Thyroid gland (tissue), 4 donors: ENCODE results near the gene KRT12. TPM values are rescaled to one million over a fixed set of nuclear protein-coding genes. Genes with fewer than 3 reads are reported as not detected.

Source experiments
- DNase-seq, 2 donors: peaks; one replicate each; pipeline ENCODE4 v3.0.0-alpha.2; 2019
- H3K27ac ChIP-seq, 3 donors: fragments of 200-600 bp; sonication (generic); 1 replicate in 2 of 3; 2 replicates in 1 of 3; pipeline ENCODE4 v1.5.1; 2016 to 2019; ENCODE audit warnings: mild to moderate bottlenecking in 1 of 3, moderate library complexity in 1 of 3
- H3K27me3 ChIP-seq: fragments of 200-600 bp; sonication (generic); one replicate; pipeline ENCODE4 v1.5.1; 2019
- H3K36me3 ChIP-seq, 2 donors: fragments of 200-600 bp; sonication (generic); one replicate each; pipeline ENCODE4 v1.5.1; 2016 to 2019
- H3K4me1 ChIP-seq, 2 donors: fragments of 200-600 bp; sonication (generic); one replicate each; pipeline ENCODE4 v1.5.1; 2017 to 2019
- H3K4me3 ChIP-seq, 3 donors: fragments of 200-600 bp; sonication (generic); replicated peaks in 1 of 3; 1 replicate in 2 of 3; 2 replicates in 1 of 3; pipeline ENCODE4 v1.5.1; 2016; ENCODE audit warnings: mild to moderate bottlenecking in 1 of 3
- H3K9me3 ChIP-seq: fragments of 200-600 bp; sonication (generic); one replicate; pipeline ENCODE4 v1.5.1; 2017
- POLR2A ChIP-seq, 2 donors: fragments of 450-650 bp; IDR thresholded peaks; one replicate each; pipeline ENCODE4 v1.6.1; 2017; ENCODE audit warnings: antibody characterized with exemption in 2 of 2, mild to moderate bottlenecking in 2 of 2, moderate library complexity in 1 of 2
- whole genome bisulfite sequencing, 2 donors: methylation state at CpG; one replicate each; pipeline ENCODE4 v1.1.5; 2017; 5-methylcytosine and 5-hydroxymethylcytosine counted together
- intact Hi-C: fragments of 100-400 bp; cut with DNase I; formaldehyde crosslinking; loops from one replicate; pipeline ENCODE4 v1.15.1; 2023
- total RNA-seq, 4 donors: library from RNA; depleted of rRNA; stranded (reverse); fragments of >200 nt; gene quantifications; one replicate each; pipeline ENCODE4 v1.2.3, GENCODE V29; 2016
- TF ChIP-seq, protein P1 (sequence below), 6 experiments: fragments of 200-600 bp in 3 of 6; fragments of 450-650 bp in 3 of 6; sonication (generic) in 3 of 6; IDR thresholded peaks; one replicate each; pipeline ENCODE4 v1.5.1; 2016 to 2019; ENCODE audit warnings: antibody characterized with exemption in 6 of 6, mild to moderate bottlenecking in 2 of 6, inconsistent platforms in 1 of 6, moderate library complexity in 1 of 6

KRT12 gene
- not detected for total RNA-seq

DNA sequence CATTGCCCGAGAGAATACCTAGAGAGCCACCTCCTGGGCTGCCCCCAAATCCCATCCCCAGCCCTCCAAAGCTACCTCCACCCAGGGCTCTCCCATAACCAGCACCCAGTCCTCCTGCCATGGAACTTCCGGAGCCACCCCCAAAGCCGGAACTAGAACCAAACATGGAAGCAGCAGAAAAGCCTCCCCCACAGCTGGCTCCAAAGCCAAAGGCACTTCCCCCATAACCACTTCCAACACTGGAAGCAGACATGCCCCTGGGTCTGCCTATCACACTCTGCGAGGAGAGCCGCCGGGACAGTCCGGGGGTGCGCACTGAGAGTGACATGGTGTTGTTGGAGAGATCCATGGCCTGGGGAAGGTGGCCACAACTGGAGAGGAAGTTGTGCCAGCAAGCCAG, at the start of gene KRT12:
Gene KRT12, minus strand, starts transcription at position 386 of the 400 bp plus-strand sequence. Its CDS starts 37 bp downstream, at position 349.
- no peaks in the 10 kb centered on the region for H3K36me3 ChIP-seq
- H3K27me3 ChIP-seq = no peaks in the 10 kb centered on the region
- TF ChIP-seq POLR2A (IDR thresholded peaks at IDR 0.05) = no peak
- TF ChIP-seq, protein P1, sequence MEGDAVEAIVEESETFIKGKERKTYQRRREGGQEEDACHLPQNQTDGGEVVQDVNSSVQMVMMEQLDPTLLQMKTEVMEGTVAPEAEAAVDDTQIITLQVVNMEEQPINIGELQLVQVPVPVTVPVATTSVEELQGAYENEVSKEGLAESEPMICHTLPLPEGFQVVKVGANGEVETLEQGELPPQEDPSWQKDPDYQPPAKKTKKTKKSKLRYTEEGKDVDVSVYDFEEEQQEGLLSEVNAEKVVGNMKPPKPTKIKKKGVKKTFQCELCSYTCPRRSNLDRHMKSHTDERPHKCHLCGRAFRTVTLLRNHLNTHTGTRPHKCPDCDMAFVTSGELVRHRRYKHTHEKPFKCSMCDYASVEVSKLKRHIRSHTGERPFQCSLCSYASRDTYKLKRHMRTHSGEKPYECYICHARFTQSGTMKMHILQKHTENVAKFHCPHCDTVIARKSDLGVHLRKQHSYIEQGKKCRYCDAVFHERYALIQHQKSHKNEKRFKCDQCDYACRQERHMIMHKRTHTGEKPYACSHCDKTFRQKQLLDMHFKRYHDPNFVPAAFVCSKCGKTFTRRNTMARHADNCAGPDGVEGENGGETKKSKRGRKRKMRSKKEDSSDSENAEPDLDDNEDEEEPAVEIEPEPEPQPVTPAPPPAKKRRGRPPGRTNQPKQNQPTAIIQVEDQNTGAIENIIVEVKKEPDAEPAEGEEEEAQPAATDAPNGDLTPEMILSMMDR (IDR thresholded peaks at IDR 0.05) = no peak
- no peaks in the 10 kb centered on the region for H3K9me3 ChIP-seq
- DNase-seq = no peak
- no peak within 1 kb of the TSS for H3K27ac ChIP-seq
- no peak within 1 kb of the TSS for H3K4me3 ChIP-seq
- 93 to 95% methylated on average over 8 of the region's 8 CpGs for WGBS, 2 donors
- H3K4me1 ChIP-seq = no peaks in the 10 kb centered on the region
- intact Hi-C loops = no loop called here

DNA sequence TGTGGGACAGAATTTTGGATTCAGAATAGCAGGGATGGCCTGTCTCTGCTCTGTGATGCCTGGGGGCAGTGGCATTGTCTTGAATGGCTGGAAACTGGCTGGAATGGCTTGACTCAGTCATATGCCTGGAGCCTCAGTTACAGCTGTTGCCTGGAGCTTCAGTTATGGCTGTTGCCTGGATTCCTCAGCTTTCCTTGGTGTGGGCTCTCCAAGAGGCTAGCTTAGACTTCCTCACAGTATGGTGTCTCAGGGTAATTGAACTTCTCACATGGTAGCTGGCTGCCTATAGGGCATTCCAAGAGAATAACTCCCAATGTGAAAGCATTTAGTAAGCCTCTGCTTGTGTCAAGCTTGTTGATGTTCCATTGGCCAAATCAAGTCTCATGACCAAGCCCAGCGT, 49.3 kb upstream of the KRT12 start:
- no peaks in the 10 kb centered on the region for H3K27me3 ChIP-seq
- no peaks in the 10 kb centered on the region for H3K36me3 ChIP-seq
- H3K27ac ChIP-seq = no peak overlapping the region
- DNase-seq = no peak
- 54 to 64% methylated on average over 1 of the region's 1 CpG for WGBS, 2 donors
- no peaks in the 10 kb centered on the region for H3K4me1 ChIP-seq
- no peaks in the 10 kb centered on the region for H3K9me3 ChIP-seq
- no peak overlapping the region for H3K4me3 ChIP-seq
- intact Hi-C loops = no loop called here
- TF ChIP-seq, protein P1 (IDR thresholded peaks at IDR 0.05) = no peak
- no peak for TF ChIP-seq POLR2A (IDR thresholded peaks at IDR 0.05)

DNA sequence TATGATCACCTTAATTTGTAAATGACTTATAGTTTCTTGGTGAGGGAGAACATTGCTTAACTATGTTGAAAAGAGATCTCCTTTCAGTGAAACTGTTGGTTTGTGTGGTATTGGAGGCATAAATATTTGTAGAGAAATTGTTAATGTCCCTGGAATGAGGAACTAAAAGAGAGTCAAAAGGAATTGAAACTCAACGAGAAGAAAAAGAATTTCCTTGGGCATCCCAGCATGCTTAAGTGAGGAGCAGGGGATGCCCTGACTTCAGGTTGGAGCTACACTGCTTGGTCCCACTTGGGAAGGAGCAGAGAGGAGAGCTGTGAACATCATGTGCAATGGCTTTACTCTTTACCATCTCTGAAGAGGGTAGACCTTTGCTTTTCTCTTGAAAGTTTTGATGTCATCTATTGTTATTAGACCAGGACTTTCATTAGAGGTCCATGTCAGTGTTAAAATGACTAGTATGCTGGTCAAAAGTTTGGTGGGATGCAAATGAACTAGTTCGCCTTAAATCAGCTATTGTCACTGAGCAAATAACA, 48.8 kb upstream of the KRT12 start:
- no peak overlapping the region for H3K27ac ChIP-seq
- H3K4me3 ChIP-seq = no peak overlapping the region
- WGBS, 2 donors = 71 to 76% methylated on average over 2 of the region's 2 CpGs
- no peak for DNase-seq
- intact Hi-C loops = no loop called here
- H3K27me3 ChIP-seq = no peaks in the 10 kb centered on the region
- TF ChIP-seq, protein P1 (IDR thresholded peaks at IDR 0.05) = no peak
- no peak for TF ChIP-seq POLR2A (IDR thresholded peaks at IDR 0.05)
- no peaks in the 10 kb centered on the region for H3K4me1 ChIP-seq
- H3K9me3 ChIP-seq = no peaks in the 10 kb centered on the region
- H3K36me3 ChIP-seq = no peaks in the 10 kb centered on the region

DNA sequence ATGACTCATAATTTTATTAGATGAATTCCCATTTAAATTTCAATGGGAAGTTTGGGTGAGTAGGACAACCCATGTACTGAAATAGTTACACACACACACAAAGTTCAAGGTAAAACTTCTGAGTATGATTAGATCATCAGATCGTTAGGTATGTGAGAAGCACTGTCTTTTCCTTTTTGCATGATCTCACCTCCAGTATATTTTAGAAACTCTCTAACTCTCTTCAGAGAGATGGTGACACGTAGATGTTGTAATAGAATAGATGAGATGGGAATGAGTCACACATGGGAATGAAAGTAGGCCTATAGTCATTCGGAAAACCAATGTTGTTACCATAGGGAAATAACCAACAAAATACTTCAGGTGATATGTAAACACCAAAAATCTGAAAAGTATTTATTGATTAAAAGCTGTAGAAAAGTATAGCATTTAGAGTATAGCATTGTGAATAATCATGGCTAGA, 48.2 kb upstream of the KRT12 start:
- no peak overlapping the region for H3K27ac ChIP-seq
- intact Hi-C loops = no loop called here
- no peaks in the 10 kb centered on the region for H3K9me3 ChIP-seq
- no peaks in the 10 kb centered on the region for H3K4me1 ChIP-seq
- TF ChIP-seq, protein P1 (IDR thresholded peaks at IDR 0.05) = no peak
- no peak for TF ChIP-seq POLR2A (IDR thresholded peaks at IDR 0.05)
- 66 to 84% methylated on average over 3 of the region's 3 CpGs for WGBS, 2 donors
- H3K36me3 ChIP-seq = no peaks in the 10 kb centered on the region
- no peak for DNase-seq
- H3K27me3 ChIP-seq = no peaks in the 10 kb centered on the region
- H3K4me3 ChIP-seq = no peak overlapping the region

DNA sequence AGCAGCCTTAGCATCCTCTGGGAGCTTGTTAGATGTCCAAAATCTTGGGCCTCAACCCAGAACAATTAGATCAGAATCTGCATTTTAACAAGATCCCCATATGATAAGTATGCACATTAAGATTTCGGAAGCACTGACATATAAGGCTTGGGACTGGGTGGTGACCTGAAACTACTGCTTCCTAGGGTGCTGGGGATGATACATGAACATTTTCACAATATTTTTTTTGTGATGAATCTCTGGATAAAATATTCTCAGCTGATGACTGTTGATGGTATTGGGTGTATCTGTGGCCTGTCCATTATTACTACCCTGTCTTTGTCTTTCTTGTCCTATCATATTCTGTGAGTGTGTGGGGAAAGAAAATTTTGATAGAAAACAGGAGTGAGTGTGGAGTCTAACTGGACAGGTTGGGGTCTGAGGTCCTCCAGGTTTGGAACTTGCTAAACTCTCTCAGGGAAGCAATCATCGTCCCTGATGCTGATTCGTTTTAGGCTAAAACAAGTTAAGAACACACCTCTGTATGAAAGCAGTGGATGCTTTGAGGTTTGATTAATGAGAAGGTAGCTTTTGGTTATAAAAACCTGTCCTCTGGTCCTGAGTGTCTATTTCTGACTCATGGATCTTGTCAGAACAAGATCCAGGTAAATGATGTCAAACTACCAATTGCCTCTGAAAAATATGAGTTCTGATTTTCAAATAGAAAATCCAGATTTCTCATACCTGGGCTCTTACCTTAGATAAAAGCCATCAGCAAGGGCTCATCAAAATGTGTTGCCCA, 47.2 kb upstream of the KRT12 start:
- no peak overlapping the region for H3K4me3 ChIP-seq
- no peak for DNase-seq
- H3K9me3 ChIP-seq = no peaks in the 10 kb centered on the region
- H3K27ac ChIP-seq = no peak overlapping the region
- no peak for TF ChIP-seq POLR2A (IDR thresholded peaks at IDR 0.05)
- TF ChIP-seq, protein P1 (IDR thresholded peaks at IDR 0.05) = no peak
- intact Hi-C loops = loop anchor here (5.0 kb wide), 1 partner anchor 633 kb away; no protein-coding TSS in a partner anchor
- H3K4me1 ChIP-seq = peaks cover 0 to 6% of the 10 kb centered on the region in 2 donors
- no peaks in the 10 kb centered on the region for H3K27me3 ChIP-seq
- WGBS, 2 donors = 78 to 84% methylated on average over 3 of the region's 3 CpGs
- no peaks in the 10 kb centered on the region for H3K36me3 ChIP-seq
